SK-N-SH (cell line): ENCODE results near the gene CNIH3.

Source experiments
- EP300 ChIP-seq, 2 experiments: IDR thresholded peaks; 2 replicates each; pipeline versions ENCODE4 v1.4.0 to v1.6.1; 2012; ENCODE audit warnings: borderline replicate concordance in 1 of 2, low read depth in 1 of 2, low read length in 1 of 2
- EZH2phosphoT487 ChIP-seq: fragments of 200-600 bp; sonication (generic); IDR thresholded peaks from 2 replicates; pipeline ENCODE4 v1.6.1; 2017; ENCODE audit warnings: low read depth, mixed run types, mild to moderate bottlenecking, antibody characterized with exemption, moderate library complexity, borderline replicate concordance
- FOSL2 ChIP-seq: IDR thresholded peaks from 2 replicates; pipeline ENCODE4 v1.4.0; 2012; ENCODE audit warnings: low read depth, mild to moderate bottlenecking, moderate library complexity, borderline replicate concordance
- FOXJ3 ChIP-seq: sonication (generic); formaldehyde crosslinking; IDR thresholded peaks from 2 replicates; pipeline ENCODE4 v1.5.1; 2020; ENCODE audit warnings: mild to moderate bottlenecking, missing genetic modification reagents
- MXI1 ChIP-seq: IDR thresholded peaks from 2 replicates; pipeline ENCODE4 v1.6.1; 2012; ENCODE audit warnings: mild to moderate bottlenecking, low read depth, low read length, improper control_type of control experiment
- POLR2AphosphoS5 ChIP-seq: IDR thresholded peaks from 2 replicates; pipeline ENCODE4 v1.6.1; 2012; ENCODE audit warnings: low read depth, low read length
- RAD21 ChIP-seq: IDR thresholded peaks from 2 replicates; pipeline ENCODE4 v1.6.1; 2012; ENCODE audit warnings: mild to moderate bottlenecking, low read length
- RCOR1 ChIP-seq: fragments of 150-350 bp; IDR thresholded peaks from 2 replicates; pipeline ENCODE4 v1.6.1; 2017; ENCODE audit warnings: antibody characterized with exemption, low read length
- TEAD4 ChIP-seq: IDR thresholded peaks from 2 replicates; pipeline ENCODE4 v1.4.0; 2012; ENCODE audit warnings: mild to moderate bottlenecking, borderline replicate concordance; ENCODE audit not compliant: insufficient read depth
- YY1 ChIP-seq: IDR thresholded peaks from 2 replicates; pipeline ENCODE4 v1.4.0; 2012; ENCODE audit warnings: low read depth, mild to moderate bottlenecking
- ZBTB33 ChIP-seq: IDR thresholded peaks from 2 replicates; pipeline ENCODE4 v1.4.0; 2012; ENCODE audit warnings: low read depth, borderline replicate concordance
- TF ChIP-seq, protein P1 (sequence below): fragments of 200-600 bp; sonication (generic); IDR thresholded peaks from 2 replicates; pipeline ENCODE4 v1.6.1; 2017; ENCODE audit warnings: antibody characterized with exemption, mild to moderate bottlenecking, moderate library complexity
- TF ChIP-seq, protein P2 (sequence below): IDR thresholded peaks from 2 replicates; pipeline ENCODE4 v1.4.0; 2012; ENCODE audit warnings: low read depth

GRCh38 chr1:224640018-224640417 lies 23.9 kb downstream of the CNIH3 start:
- TF ChIP-seq, protein P1, sequence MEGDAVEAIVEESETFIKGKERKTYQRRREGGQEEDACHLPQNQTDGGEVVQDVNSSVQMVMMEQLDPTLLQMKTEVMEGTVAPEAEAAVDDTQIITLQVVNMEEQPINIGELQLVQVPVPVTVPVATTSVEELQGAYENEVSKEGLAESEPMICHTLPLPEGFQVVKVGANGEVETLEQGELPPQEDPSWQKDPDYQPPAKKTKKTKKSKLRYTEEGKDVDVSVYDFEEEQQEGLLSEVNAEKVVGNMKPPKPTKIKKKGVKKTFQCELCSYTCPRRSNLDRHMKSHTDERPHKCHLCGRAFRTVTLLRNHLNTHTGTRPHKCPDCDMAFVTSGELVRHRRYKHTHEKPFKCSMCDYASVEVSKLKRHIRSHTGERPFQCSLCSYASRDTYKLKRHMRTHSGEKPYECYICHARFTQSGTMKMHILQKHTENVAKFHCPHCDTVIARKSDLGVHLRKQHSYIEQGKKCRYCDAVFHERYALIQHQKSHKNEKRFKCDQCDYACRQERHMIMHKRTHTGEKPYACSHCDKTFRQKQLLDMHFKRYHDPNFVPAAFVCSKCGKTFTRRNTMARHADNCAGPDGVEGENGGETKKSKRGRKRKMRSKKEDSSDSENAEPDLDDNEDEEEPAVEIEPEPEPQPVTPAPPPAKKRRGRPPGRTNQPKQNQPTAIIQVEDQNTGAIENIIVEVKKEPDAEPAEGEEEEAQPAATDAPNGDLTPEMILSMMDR, result no peak
- TF ChIP-seq MXI1 (no peak), RAD21 (no peak), POLR2AphosphoS5 (no peak), YY1 (no peak), FOXJ3 (CRISPR knock-in tag) (no peak), ZBTB33 (no peak), EZH2phosphoT487 (no peak), EP300 (IDR thresholded peaks at IDR 0.05; ENCODE audit: borderline replicate concordance in 1 of 2, low read depth in 1 of 2, low read length in 1 of 2) (no peak), RCOR1 (no peak), TEAD4 (no peak), FOSL2 (no peak)
- TF ChIP-seq, protein P2, sequence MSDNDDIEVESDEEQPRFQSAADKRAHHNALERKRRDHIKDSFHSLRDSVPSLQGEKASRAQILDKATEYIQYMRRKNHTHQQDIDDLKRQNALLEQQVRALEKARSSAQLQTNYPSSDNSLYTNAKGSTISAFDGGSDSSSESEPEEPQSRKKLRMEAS, result no peak
